Activated naive CD4-positive, alpha-beta T cell treated with anti-CD3 and anti-CD28 coated beads, Interleukin-2, amount 50 U/mL, for 16 hours (primary cell): Measurements from ENCODE around the gene PIK3IP1.
A peak's percentile ranks its signal among the peaks of the same experiment; 100 is the strongest.

Source experiments
- DNase-seq: peaks from one replicate; pipeline ENCODE4 v3.0.0-alpha.2; 2020

Gene PIK3IP1

GRCh38 chr22:31305194-31305593, 12.9 kb upstream of the PIK3IP1 start:
- no peak for DNase-seq

GRCh38 chr22:31302537-31302936, 10.2 kb upstream of the PIK3IP1 start:
- no peak for DNase-seq

- no peak for DNase-seq
Observed at GRCh38 chr22:31302006-31302405, 9.7 kb upstream of the PIK3IP1 start.

GRCh38 chr22:31300896-31301295, 8.6 kb upstream of the PIK3IP1 start:
- no peak for DNase-seq

GRCh38 chr22:31295831-31296657, 3.8 kb upstream of the PIK3IP1 start:
- no peak for DNase-seq

GRCh38 chr22:31295360-31295759, 3.1 kb upstream of the PIK3IP1 start:
- DNase-seq: no peak

GRCh38 chr22:31291481-31292235, 630 bp downstream of the PIK3IP1 start:
- no peak for DNase-seq

- DNase-seq: peak; percentile 94
Observed at GRCh38 chr22:31290494-31291471, 1.5 kb downstream of the PIK3IP1 start.

GRCh38 chr22:31289344-31289743, 2.9 kb downstream of the PIK3IP1 start:
- DNase-seq: no peak

- DNase-seq: no peak
Observed at GRCh38 chr22:31288496-31289240, 3.6 kb downstream of the PIK3IP1 start.

GRCh38 chr22:31287818-31288495, 4.3 kb downstream of the PIK3IP1 start:
- no peak for DNase-seq

GRCh38 chr22:31286360-31287255, 5.7 kb downstream of the PIK3IP1 start:
- DNase-seq: peak; percentile 55

GRCh38 chr22:31284281-31285155, 7.8 kb downstream of the PIK3IP1 start:
- no peak for DNase-seq

GRCh38 chr22:31282748-31283468, 9.4 kb downstream of the PIK3IP1 start:
- no peak for DNase-seq

GRCh38 chr22:31281733-31282132, 10.6 kb downstream of the PIK3IP1 start:
- DNase-seq: no peak

GRCh38 chr22:31279821-31280505, 12.3 kb downstream of the PIK3IP1 start:
- no peak for DNase-seq

- no peak for DNase-seq
Observed at GRCh38 chr22:31279327-31279669, 13.0 kb downstream of the PIK3IP1 start.

- no peak for DNase-seq
Observed at GRCh38 chr22:31278626-31279326, 13.5 kb downstream of the PIK3IP1 start.
